RCC 7860 (cell line): Measurements from ENCODE around the gene IL32.

Experiments used
- DNase-seq: peaks from one replicate; pipeline ENCODE4 v3.0.0-alpha.2; 2015; ENCODE audit warnings: low spot score
- FAIRE-seq: peaks from 2 replicates; lab custom pipeline; 2012; peaks lifted over from hg19 to GRCh38; lab: Jason Lieb, UNC

Gene IL32

GRCh38 chr16:3027983-3028715 is 37.3 kb upstream of the IL32 start:
- DNase-seq (peak; percentile 61), FAIRE-seq (no peak)

GRCh38 chr16:3028716-3029319 is 36.6 kb upstream of the IL32 start:
- FAIRE-seq (no peak), DNase-seq (no peak)

- no peak for FAIRE-seq
- no peak for DNase-seq
Observed at GRCh38 chr16:3029491-3030221, 35.8 kb upstream of the IL32 start.

GRCh38 chr16:3030222-3031212 is 34.9 kb upstream of the IL32 start:
- FAIRE-seq (no peak), DNase-seq (no peak)

- no peak for DNase-seq
- FAIRE-seq: no peak
Observed at GRCh38 chr16:3032624-3033023, 32.8 kb upstream of the IL32 start.

GRCh38 chr16:3035289-3035971 is 30.0 kb upstream of the IL32 start:
- DNase-seq (no peak), FAIRE-seq (no peak)

GRCh38 chr16:3035972-3036725 is 29.3 kb upstream of the IL32 start:
- FAIRE-seq (no peak), DNase-seq (no peak)

GRCh38 chr16:3036726-3037315 is 28.6 kb upstream of the IL32 start, which contains the start of gene BICDL2:
TSS of gene BICDL2 (minus strand) at chr16:3036944. CDS start at chr16:3035496, 1,448 bp downstream.
- FAIRE-seq: no peak
- DNase-seq: no peak

GRCh38 chr16:3038256-3038655 is 27.2 kb upstream of the IL32 start:
- FAIRE-seq: no peak

GRCh38 chr16:3038896-3039295 is 26.5 kb upstream of the IL32 start:
- FAIRE-seq: no peak
- no peak for DNase-seq

More at GRCh38 chr16:3038256-3038655, 27.2 kb upstream of the IL32 start:
- DNase-seq: no peak

- FAIRE-seq: no peak
Observed at GRCh38 chr16:3042376-3042775, 23.1 kb upstream of the IL32 start.

GRCh38 chr16:3044708-3045107 is 20.7 kb upstream of the IL32 start:
- no peak for FAIRE-seq
- no peak for DNase-seq

More at GRCh38 chr16:3042376-3042775, 23.1 kb upstream of the IL32 start:
- DNase-seq: no peak

GRCh38 chr16:3045758-3046640 is 19.4 kb upstream of the IL32 start, which contains the start of gene MMP25:
TSS of gene MMP25 (plus strand) at chr16:3046561. CDS start at chr16:3046918, 357 bp downstream.
- FAIRE-seq (no peak), DNase-seq (no peak)

- FAIRE-seq (no peak), DNase-seq (no peak)
Observed at GRCh38 chr16:3046641-3047386, 18.6 kb upstream of the IL32 start.

GRCh38 chr16:3047387-3047720 is 18.1 kb upstream of the IL32 start:
- no peak for DNase-seq
- FAIRE-seq: no peak

- DNase-seq: no peak
- FAIRE-seq: no peak
Observed at GRCh38 chr16:3049921-3050481, 15.4 kb upstream of the IL32 start.

GRCh38 chr16:3050487-3050886 is 15.0 kb upstream of the IL32 start:
- DNase-seq (no peak), FAIRE-seq (no peak)
